CD14-positive monocyte (primary cell): Measurements from ENCODE around the gene PLCH2. TPM values are rescaled to one million over a fixed set of nuclear protein-coding genes. Genes with fewer than 3 reads are reported as not detected.

Source experiments
- DNase-seq, 3 donors: peaks; one replicate each; pipeline ENCODE4 v3.0.0-alpha.2; 2011 to 2022
- H2AFZ ChIP-seq: 2 replicates; pipeline ENCODE4 v1.6.0; 2012; ENCODE audit warnings: mild to moderate bottlenecking, low read depth, low read length, inconsistent platforms; ENCODE audit not compliant: insufficient read depth, poor library complexity, severe bottlenecking
- H3K27ac ChIP-seq, 2 donors: 1 replicate in 1 of 2; 2 replicates in 1 of 2; pipeline ENCODE4 v1.5.1; 2012 to 2013; ENCODE audit warnings: low read length in 2 of 2, control low read depth in 1 of 2, inconsistent platforms in 1 of 2, low read depth in 1 of 2, mild to moderate bottlenecking in 1 of 2
- H3K27me3 ChIP-seq, 2 donors: one replicate each; pipeline versions ENCODE4 v1.6.0 to v1.6.1; 2011 to 2013; ENCODE audit warnings: low read length in 2 of 2; ENCODE audit not compliant: control insufficient read depth in 2 of 2, insufficient read depth in 2 of 2
- H3K36me3 ChIP-seq, 2 donors: replicated peaks in 1 of 2; 1 replicate in 1 of 2; 2 replicates in 1 of 2; pipeline versions ENCODE4 v1.5.1 to v1.6.1; 2012 to 2013; ENCODE audit warnings: low read length in 2 of 2, control low read depth in 1 of 2, inconsistent platforms in 1 of 2, mild to moderate bottlenecking in 1 of 2; ENCODE audit not compliant: insufficient read depth in 2 of 2, control insufficient read depth in 1 of 2
- H3K4me1 ChIP-seq, 2 donors: 1 replicate in 1 of 2; 2 replicates in 1 of 2; pipeline versions ENCODE4 v1.5.1 to v1.6.1; 2012 to 2013; ENCODE audit warnings: low read length in 2 of 2, control low read depth in 1 of 2, inconsistent platforms in 1 of 2, mild to moderate bottlenecking in 1 of 2, moderate library complexity in 1 of 2; ENCODE audit not compliant: insufficient read depth in 2 of 2, control insufficient read depth in 1 of 2
- H3K4me2 ChIP-seq: replicated peaks from 2 replicates; pipeline ENCODE3; 2012; ENCODE audit warnings: low read length, moderate library complexity, mild to moderate bottlenecking; ENCODE audit not compliant: poor library complexity, severe bottlenecking; ENCODE audit errors: extremely low read depth
- H3K4me3 ChIP-seq, 3 experiments: fragments of 200-600 bp in 1 of 3; sonication (generic) in 1 of 3; replicated peaks in 1 of 3; 1 replicate in 2 of 3; 2 replicates in 1 of 3; pipeline ENCODE4 v1.5.1; 2011 to 2013; ENCODE audit warnings: low read length in 3 of 3, mild to moderate bottlenecking in 3 of 3, control low read depth in 2 of 3, low read depth in 2 of 3, inconsistent platforms in 1 of 3, moderate library complexity in 1 of 3
- H3K79me2 ChIP-seq: 2 replicates; pipeline ENCODE4 v1.6.0; 2012; ENCODE audit warnings: mild to moderate bottlenecking, control low read depth, inconsistent platforms, low read length, moderate library complexity; ENCODE audit not compliant: insufficient read depth
- H3K9ac ChIP-seq: 2 replicates; pipeline ENCODE4 v1.6.0; 2017; ENCODE audit warnings: low read length, mild to moderate bottlenecking; ENCODE audit not compliant: insufficient read depth, poor library complexity, severe bottlenecking
- H3K9me3 ChIP-seq, 2 donors: replicated peaks in 1 of 2; 1 replicate in 1 of 2; 2 replicates in 1 of 2; pipeline versions ENCODE4 v1.5.1 to v1.6.1; 2012 to 2013; ENCODE audit warnings: low read length in 2 of 2, control low read depth in 1 of 2; ENCODE audit not compliant: control insufficient read depth in 1 of 2, insufficient read depth in 1 of 2
- H4K20me1 ChIP-seq: 2 replicates; pipeline ENCODE4 v1.6.0; 2012; ENCODE audit warnings: mild to moderate bottlenecking, low read length, control low read depth, moderate library complexity; ENCODE audit not compliant: insufficient read depth
- H3K27ac Mint-ChIP-seq, 7 donors: one replicate each; pipeline ENCODE4 v1.8.0; 2020; ENCODE audit warnings: mild to moderate bottlenecking in 7 of 7, mixed read lengths in 7 of 7, moderate library complexity in 6 of 7, inconsistent platforms in 2 of 7
- H3K27me3 Mint-ChIP-seq, 3 donors: one replicate each; pipeline ENCODE4 v1.8.0; 2021 to 2022; ENCODE audit warnings: low read depth in 3 of 3, mild to moderate bottlenecking in 3 of 3, mixed read lengths in 3 of 3, moderate library complexity in 3 of 3, inconsistent platforms in 1 of 3
- H3K36me3 Mint-ChIP-seq, 2 donors: one replicate each; pipeline ENCODE4 v1.8.0; 2020; ENCODE audit warnings: mixed read lengths in 2 of 2, inconsistent platforms in 1 of 2, mild to moderate bottlenecking in 1 of 2
- H3K4me1 Mint-ChIP-seq: one replicate; pipeline ENCODE4 v1.8.0; 2020; ENCODE audit warnings: mild to moderate bottlenecking, mixed read lengths
- H3K4me3 Mint-ChIP-seq, 2 donors: one replicate each; pipeline ENCODE4 v1.8.0; 2020; ENCODE audit warnings: mild to moderate bottlenecking in 2 of 2, mixed read lengths in 2 of 2, moderate library complexity in 1 of 2
- H3K9me3 Mint-ChIP-seq, 7 donors: one replicate each; pipeline ENCODE4 v1.8.0; 2020 to 2022; ENCODE audit warnings: mixed read lengths in 7 of 7, mild to moderate bottlenecking in 6 of 7, moderate library complexity in 6 of 7, inconsistent platforms in 2 of 7
- WGBS: methylation state at CpG from one replicate; pipeline ENCODE4 v1.1.5; 2013; ENCODE audit warnings: missing lambda C conversion rate; ENCODE audit not compliant: insufficient coverage; 5-methylcytosine and 5-hydroxymethylcytosine counted together
- intact Hi-C, 2 donors: fragments of 100-400 bp; cut with micrococcal nuclease; formaldehyde crosslinking; loops; one replicate each; pipeline versions ENCODE4 v1.15.0 to v1.15.1; 2023
- polyA plus RNA-seq, 3 donors: library from polyadenylated mRNA; depleted of rRNA in 1 of 3; unstranded in 2 of 3; stranded (reverse) in 1 of 3; fragments of 300-500 nt in 2 of 3; fragments of >200 nt in 1 of 3; fragmentation: Illumina TruSeq in 2 of 3; gene quantifications; 1 replicate in 2 of 3; 2 replicates in 1 of 3; pipeline ENCODE4 v1.2.3, GENCODE V29; 2012 to 2021
- TF ChIP-seq, protein P1 (sequence below): fragments of 200-600 bp; IDR thresholded peaks from one replicate; pipeline ENCODE4 v1.8.0; 2022; ENCODE audit warnings: antibody characterized with exemption, mild to moderate bottlenecking

PLCH2 gene
- polyA plus RNA-seq, 3 donors: 1.2 TPM; not detected in 2

DNA sequence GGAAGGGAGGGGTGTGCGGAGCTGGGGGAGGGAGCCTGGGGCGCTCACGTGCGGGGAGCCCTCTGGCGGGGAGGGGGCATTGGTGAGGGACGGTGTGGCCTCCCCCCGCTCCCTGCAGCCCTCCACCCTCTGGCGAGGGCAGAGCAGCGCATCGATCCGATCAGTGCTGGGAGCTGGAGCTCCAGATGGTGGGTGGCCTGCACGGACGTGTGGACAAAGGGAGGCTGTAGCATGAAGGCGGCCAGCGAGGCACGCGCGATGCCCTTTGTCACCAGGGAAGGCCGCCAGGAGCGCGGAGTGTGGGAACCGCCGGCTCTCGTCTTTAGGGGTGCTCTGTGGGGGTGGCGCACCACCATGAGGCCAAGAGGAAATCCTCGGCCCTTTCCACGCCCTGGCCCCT is 59.4 kb downstream of the PLCH2 start:
- H3K9ac ChIP-seq: no peak overlapping the region
- H3K9me3 Mint-ChIP-seq: peaks cover 0 to 3% (median 0%) of the 10 kb centered on the region in 7 donors
- no peaks in the 10 kb centered on the region for H3K36me3 Mint-ChIP-seq
- DNase-seq: no peak
- H3K9me3 ChIP-seq: no peaks in the 10 kb centered on the region
- peaks cover 28 to 76% (median 46%) of the 10 kb centered on the region in 3 donors for H3K27me3 Mint-ChIP-seq
- no peaks in the 10 kb centered on the region for H3K4me1 ChIP-seq
- no peaks in the 10 kb centered on the region for H3K36me3 ChIP-seq
- no peak overlapping the region for H2AFZ ChIP-seq
- no peaks in the 10 kb centered on the region for H4K20me1 ChIP-seq
- no peak overlapping the region for H3K27ac ChIP-seq
- TF ChIP-seq, protein P1, sequence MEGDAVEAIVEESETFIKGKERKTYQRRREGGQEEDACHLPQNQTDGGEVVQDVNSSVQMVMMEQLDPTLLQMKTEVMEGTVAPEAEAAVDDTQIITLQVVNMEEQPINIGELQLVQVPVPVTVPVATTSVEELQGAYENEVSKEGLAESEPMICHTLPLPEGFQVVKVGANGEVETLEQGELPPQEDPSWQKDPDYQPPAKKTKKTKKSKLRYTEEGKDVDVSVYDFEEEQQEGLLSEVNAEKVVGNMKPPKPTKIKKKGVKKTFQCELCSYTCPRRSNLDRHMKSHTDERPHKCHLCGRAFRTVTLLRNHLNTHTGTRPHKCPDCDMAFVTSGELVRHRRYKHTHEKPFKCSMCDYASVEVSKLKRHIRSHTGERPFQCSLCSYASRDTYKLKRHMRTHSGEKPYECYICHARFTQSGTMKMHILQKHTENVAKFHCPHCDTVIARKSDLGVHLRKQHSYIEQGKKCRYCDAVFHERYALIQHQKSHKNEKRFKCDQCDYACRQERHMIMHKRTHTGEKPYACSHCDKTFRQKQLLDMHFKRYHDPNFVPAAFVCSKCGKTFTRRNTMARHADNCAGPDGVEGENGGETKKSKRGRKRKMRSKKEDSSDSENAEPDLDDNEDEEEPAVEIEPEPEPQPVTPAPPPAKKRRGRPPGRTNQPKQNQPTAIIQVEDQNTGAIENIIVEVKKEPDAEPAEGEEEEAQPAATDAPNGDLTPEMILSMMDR: no peak
- no peak overlapping the region for H3K4me3 Mint-ChIP-seq
- H3K27ac Mint-ChIP-seq: no peak overlapping the region
- no peaks in the 10 kb centered on the region for H3K4me1 Mint-ChIP-seq
- 80% methylated on average over 19 of the region's 27 CpGs for WGBS
- peaks cover 15 to 46% of the 10 kb centered on the region in 2 donors for H3K27me3 ChIP-seq
- intact Hi-C loops: no loop called here
- no peak overlapping the region for H3K4me3 ChIP-seq
- H3K79me2 ChIP-seq: no peaks in the 10 kb centered on the region
- H3K4me2 ChIP-seq: no peak overlapping the region

DNA sequence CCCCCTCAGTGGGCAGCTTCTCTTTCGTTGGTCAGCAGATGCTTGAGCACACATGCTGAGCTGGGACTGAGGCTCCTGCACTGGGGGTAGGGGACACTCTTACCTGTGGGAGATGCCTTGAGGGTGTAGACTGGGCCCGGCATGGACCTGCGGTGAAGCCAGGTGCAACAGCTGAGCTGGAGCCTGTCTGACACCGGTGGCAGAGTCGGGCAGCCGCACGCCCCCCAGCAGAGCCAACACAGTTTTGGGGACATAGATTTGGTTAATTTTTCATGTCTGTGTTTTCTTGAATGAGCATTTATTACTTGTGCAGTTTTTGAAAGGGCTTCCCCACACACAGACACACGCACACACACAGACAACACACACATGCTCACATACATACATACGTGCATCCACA is 59.9 kb downstream of the PLCH2 start:
- Mint-ChIP-seq H3K36me3 (no peaks in the 10 kb centered on the region), H3K27me3 (peaks cover 26 to 74% (median 42%) of the 10 kb centered on the region in 3 donors), H3K4me3 (no peak overlapping the region), H3K27ac (no peak overlapping the region), H3K9me3 (no peaks in the 10 kb centered on the region), H3K4me1 (no peaks in the 10 kb centered on the region)
- Histone ChIP-seq H3K4me1 (no peaks in the 10 kb centered on the region), H4K20me1 (no peaks in the 10 kb centered on the region), H3K9me3 (no peaks in the 10 kb centered on the region), H3K4me2 (no peak overlapping the region), H3K9ac (no peak overlapping the region), H3K79me2 (no peaks in the 10 kb centered on the region), H3K27ac (no peak overlapping the region), H3K4me3 (no peak overlapping the region), H3K36me3 (no peaks in the 10 kb centered on the region), H3K27me3 (peaks cover 10 to 42% of the 10 kb centered on the region in 2 donors), H2AFZ (no peak overlapping the region)
- TF ChIP-seq, protein P1: no peak
- intact Hi-C loops: no loop called here
- WGBS: 92% methylated on average over 4 of the region's 9 CpGs
- DNase-seq: no peak
